ENCODE data around the gene NDUFB5.

GRCh38 chr3:179591313-179591712, 13.3 kb upstream of the NDUFB5 start:
- TF ChIP-seq, protein P1, sequence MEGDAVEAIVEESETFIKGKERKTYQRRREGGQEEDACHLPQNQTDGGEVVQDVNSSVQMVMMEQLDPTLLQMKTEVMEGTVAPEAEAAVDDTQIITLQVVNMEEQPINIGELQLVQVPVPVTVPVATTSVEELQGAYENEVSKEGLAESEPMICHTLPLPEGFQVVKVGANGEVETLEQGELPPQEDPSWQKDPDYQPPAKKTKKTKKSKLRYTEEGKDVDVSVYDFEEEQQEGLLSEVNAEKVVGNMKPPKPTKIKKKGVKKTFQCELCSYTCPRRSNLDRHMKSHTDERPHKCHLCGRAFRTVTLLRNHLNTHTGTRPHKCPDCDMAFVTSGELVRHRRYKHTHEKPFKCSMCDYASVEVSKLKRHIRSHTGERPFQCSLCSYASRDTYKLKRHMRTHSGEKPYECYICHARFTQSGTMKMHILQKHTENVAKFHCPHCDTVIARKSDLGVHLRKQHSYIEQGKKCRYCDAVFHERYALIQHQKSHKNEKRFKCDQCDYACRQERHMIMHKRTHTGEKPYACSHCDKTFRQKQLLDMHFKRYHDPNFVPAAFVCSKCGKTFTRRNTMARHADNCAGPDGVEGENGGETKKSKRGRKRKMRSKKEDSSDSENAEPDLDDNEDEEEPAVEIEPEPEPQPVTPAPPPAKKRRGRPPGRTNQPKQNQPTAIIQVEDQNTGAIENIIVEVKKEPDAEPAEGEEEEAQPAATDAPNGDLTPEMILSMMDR (conservative IDR thresholded peaks at IDR 0.05; ENCODE audit: low read depth, low read length) = no peak
- TF ChIP-seq EZH2 (IDR thresholded peaks at IDR 0.05; ENCODE audit: borderline replicate concordance, low read depth, low read length, poor library complexity, severe bottlenecking) = no peak
